ENCODE data around the gene JAKMIP1.

Gene JAKMIP1

DNA sequence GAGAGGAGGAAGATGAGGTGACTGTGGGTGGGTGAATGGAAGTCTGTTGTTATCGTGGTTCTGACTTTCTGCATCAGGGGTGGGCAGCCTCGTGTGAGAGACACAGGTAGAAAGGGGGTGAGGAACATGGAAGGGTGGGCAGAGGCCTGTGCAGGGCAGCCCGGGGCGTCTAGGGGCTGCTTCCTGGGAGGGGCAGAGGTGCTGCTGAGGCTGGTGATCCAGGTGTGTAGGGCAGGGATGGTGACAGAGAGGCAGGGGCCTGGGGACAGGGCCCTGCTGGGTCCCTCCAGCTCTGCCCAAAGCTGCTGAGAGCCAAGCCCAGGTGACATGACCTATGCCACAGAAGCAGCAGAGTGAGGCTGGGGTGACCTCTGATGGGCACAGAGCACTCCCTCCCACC is 92.5 kb downstream of the JAKMIP1 start:
- TF ChIP-seq, protein P1, sequence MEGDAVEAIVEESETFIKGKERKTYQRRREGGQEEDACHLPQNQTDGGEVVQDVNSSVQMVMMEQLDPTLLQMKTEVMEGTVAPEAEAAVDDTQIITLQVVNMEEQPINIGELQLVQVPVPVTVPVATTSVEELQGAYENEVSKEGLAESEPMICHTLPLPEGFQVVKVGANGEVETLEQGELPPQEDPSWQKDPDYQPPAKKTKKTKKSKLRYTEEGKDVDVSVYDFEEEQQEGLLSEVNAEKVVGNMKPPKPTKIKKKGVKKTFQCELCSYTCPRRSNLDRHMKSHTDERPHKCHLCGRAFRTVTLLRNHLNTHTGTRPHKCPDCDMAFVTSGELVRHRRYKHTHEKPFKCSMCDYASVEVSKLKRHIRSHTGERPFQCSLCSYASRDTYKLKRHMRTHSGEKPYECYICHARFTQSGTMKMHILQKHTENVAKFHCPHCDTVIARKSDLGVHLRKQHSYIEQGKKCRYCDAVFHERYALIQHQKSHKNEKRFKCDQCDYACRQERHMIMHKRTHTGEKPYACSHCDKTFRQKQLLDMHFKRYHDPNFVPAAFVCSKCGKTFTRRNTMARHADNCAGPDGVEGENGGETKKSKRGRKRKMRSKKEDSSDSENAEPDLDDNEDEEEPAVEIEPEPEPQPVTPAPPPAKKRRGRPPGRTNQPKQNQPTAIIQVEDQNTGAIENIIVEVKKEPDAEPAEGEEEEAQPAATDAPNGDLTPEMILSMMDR (conservative IDR thresholded peaks at IDR 0.05; ENCODE audit: low read depth): no peak
- no peak for DNase-seq (ENCODE audit: low spot score)
- H3K27ac ChIP-seq: no peak overlapping the region
- ChIA-PET CTCF (no interaction called here), POLR2A (ENCODE audit: low non-redundant PET) (no interaction called here)

DNA sequence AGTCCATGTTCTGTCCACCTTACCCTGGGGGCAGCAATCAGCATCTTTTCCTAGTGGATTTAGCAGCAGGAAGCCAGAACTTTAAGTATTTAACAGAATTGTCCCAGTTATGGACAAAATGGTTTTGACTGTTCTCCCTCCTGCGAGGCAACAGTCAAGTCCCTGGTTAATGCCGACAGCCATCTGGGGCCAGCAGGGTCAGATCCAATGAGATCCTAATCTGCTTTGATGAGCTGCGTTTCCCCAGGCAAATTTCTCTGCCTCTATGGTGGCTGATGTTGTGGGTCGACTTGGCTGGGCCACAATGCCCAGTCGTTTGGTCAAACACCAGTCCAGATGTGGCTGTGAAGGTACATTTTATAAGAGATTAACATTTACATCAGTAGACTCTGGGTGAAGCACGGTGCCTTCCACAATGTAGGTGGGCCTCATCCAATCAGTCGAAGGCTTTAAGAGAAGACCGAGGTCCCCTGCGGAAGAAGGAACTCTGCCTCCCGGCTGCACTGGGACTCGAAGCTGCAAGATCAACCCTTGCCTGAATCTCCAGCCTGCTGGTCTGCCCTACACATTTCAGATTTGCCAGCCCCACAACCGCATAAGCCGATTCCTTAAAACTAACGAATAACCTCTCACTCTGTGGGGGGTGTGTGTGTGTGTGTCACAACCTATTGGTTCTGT is 93.1 kb downstream of the JAKMIP1 start:
- no peak for DNase-seq (ENCODE audit: low spot score)
- ChIA-PET POLR2A (ENCODE audit: low non-redundant PET) (no interaction called here), CTCF (no interaction called here)
- H3K27ac ChIP-seq: no peak overlapping the region
- TF ChIP-seq, protein P1 (conservative IDR thresholded peaks at IDR 0.05; ENCODE audit: low read depth): no peak

DNA sequence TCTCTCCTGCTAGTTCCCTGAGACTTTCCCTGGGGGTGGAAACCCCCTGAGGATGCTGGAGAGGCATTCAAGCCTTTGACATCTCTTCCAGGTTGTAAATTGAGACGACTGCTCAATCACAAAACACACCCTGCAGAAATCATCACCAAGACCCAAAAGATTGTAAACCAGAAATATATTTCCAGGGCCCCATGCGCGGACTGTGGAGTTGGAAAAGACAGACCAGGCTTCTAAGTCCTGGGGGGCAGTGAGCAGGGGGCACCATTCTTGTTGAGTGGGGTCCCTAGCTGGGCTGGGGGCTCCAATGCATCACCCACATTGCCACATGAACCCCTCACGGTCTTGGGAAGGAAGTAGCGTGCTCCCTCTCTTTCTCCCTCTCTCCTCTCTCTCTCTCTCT is 94.2 kb downstream of the JAKMIP1 start:
- no peak for DNase-seq (ENCODE audit: low spot score)
- CTCF ChIA-PET: no interaction called here
- POLR2A ChIA-PET (ENCODE audit: low non-redundant PET): no interaction called here
- H3K27ac ChIP-seq: no peak overlapping the region
- TF ChIP-seq, protein P1 (conservative IDR thresholded peaks at IDR 0.05; ENCODE audit: low read depth): no peak

DNA sequence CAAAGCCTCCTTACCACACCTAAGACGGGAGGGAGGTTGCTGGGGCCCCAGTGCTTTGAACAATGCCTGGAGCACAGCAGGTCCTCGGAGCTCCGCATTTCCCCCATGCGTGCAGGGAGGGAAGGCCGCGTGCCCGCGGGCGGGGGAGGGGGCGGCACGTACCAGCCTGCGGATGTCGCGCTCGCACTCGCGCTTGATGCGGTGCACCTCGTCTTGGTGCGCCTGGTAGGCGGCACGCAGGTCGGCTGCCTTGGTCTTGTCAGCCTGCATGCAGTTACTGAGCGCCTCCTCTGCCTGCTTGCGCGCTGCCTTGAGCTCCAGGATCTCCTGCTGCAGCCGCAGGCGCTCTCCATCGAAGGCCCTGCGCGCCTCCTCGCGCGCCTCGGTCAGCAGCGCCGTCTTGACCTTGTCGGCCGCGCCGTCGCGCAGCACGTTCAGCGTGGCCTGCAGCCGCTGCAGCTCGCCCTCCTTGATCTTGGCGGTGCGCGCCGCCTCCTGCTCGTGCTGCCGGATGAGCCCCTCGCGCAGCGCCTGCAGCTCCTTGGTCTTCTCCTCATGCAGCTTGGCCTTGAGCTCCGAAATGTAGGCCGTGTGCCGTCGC is 94.9 kb downstream of the JAKMIP1 start:
- ChIA-PET POLR2A (ENCODE audit: low non-redundant PET) (no interaction called here), CTCF (no interaction called here)
- no peak overlapping the region for H3K27ac ChIP-seq
- DNase-seq (ENCODE audit: low spot score): no peak
- TF ChIP-seq, protein P1 (conservative IDR thresholded peaks at IDR 0.05; ENCODE audit: low read depth): no peak

DNA sequence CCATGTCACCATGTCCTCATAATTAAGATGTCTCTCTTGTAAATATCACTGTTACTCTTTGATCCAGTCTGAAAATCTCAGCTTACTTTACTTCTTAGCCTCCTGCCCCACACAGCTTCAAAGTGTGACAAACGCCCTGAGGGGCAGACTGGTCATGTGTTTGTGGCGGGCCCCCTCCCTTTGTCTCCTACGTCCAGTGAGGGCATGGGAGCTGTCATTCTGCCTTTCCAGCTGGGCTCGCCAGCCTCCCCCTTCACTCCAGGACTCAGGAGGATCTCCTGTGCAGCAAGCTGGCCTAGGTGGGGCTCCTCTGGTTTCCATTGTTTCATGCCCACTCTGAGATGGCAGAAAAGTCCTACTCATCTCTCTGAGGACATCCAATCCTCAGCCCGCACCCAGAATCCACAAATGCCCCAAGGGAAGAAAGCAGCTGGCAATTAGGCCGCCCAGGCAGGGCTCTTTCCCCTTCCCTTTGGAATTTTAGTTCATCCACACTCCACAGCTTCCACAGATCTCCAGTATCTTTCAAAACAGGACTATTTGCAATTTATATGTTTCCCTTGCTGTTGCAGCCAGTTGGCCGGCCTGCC is 95.7 kb downstream of the JAKMIP1 start:
- TF ChIP-seq, protein P1 (conservative IDR thresholded peaks at IDR 0.05; ENCODE audit: low read depth): no peak
- POLR2A ChIA-PET (ENCODE audit: low non-redundant PET): no interaction called here
- DNase-seq (ENCODE audit: low spot score): no peak
- no peak overlapping the region for H3K27ac ChIP-seq
- CTCF ChIA-PET: no interaction called here

DNA sequence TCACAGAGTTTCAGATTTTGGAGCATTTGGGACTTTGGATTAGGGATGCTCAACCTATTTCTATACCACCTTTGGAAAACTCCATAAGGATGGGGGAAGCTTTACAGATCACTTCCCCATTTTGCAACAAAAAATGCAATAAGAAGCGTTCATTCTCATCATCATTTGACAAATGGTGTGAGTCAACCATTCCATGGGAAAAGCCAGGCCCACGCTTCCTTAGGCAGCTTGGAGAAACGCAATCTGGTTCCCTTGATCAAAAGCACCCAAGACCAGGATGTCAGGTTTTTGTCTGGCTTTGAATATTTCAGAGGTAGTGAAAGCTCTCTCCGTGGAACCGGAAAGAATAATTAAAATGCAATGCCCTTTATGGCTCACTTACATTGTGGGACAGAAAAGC is 102.8 kb downstream of the JAKMIP1 start:
- ChIA-PET CTCF (no interaction called here), POLR2A (ENCODE audit: low non-redundant PET) (no interaction called here)
- no peak for DNase-seq (ENCODE audit: low spot score)
- no peak overlapping the region for H3K27ac ChIP-seq
- TF ChIP-seq, protein P1 (conservative IDR thresholded peaks at IDR 0.05; ENCODE audit: low read depth): no peak

Measured in RWPE1 (cell line).